HUES6 (cell line): ENCODE data around the gene TPTE.
"Not testable (repeated sequence)": the region's sequence is repeated elsewhere in the genome, so short reads cannot be mapped to it uniquely, and the experiment has no call there.

Source experiments
- H3K27ac ChIP-seq: 2 replicates; pipeline ENCODE4 v1.7.0; 2013; ENCODE audit warnings: low read depth, mild to moderate bottlenecking, low read length, inconsistent platforms
- H3K27me3 ChIP-seq: 2 replicates; pipeline ENCODE4 v1.6.1; 2013; ENCODE audit warnings: low read length; ENCODE audit not compliant: control insufficient read depth, insufficient read depth
- H3K36me3 ChIP-seq: 2 replicates; pipeline ENCODE4 v1.6.1; 2013; ENCODE audit warnings: low read length; ENCODE audit not compliant: control insufficient read depth, insufficient read depth
- H3K4me1 ChIP-seq: 2 replicates; pipeline ENCODE4 v1.6.1; 2013; ENCODE audit warnings: low read length; ENCODE audit not compliant: control insufficient read depth, insufficient read depth
- H3K4me3 ChIP-seq: 2 replicates; pipeline ENCODE4 v1.5.1; 2013; ENCODE audit warnings: low read depth, low read length
- H3K9ac ChIP-seq: one replicate; pipeline ENCODE4 v1.6.1; 2013; ENCODE audit warnings: mild to moderate bottlenecking, low read length
- H3K9me3 ChIP-seq: 2 replicates; pipeline ENCODE4 v1.6.1; 2013; ENCODE audit warnings: low read depth, low read length; ENCODE audit not compliant: control insufficient read depth, insufficient read depth

The TPTE gene

DNA sequence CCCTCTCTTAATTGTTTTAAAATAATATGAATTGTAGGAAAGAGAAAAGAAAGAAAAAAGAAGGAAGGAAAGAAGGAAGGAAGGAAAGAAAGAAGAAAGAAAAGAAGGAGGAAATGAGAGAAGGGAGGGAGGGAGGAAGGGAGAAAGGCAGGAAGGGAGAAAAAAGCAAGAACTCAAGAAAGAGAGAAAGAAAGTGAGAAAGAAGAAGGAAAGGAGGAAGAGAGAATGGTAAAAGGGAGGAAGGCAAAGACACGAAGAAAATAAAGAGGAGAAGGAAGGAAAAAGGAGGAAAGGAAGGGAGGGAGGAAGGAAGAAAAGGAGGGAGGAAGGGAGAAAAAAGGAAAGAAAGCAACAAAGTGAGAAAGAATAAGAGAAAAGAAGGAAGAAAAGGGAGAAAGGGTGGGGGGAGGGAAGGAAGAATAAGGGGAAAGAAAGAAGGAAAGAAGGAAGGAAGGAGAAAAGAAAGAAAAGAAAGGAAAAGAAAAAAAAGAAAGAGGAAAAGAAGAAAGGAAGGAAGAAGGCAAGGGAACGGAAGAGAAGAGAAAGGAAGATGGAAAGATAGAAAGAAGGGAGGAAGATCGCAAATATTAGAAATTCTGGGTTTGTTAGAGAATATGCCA lies 95.9 kb downstream of the TPTE start:
- H3K27me3 ChIP-seq, H3K4me3 ChIP-seq, H3K9ac ChIP-seq, H3K27ac ChIP-seq, H3K4me1 ChIP-seq, H3K36me3 ChIP-seq: not testable (repeated sequence)
- peaks cover 65% of the 10 kb centered on the region for H3K9me3 ChIP-seq

DNA sequence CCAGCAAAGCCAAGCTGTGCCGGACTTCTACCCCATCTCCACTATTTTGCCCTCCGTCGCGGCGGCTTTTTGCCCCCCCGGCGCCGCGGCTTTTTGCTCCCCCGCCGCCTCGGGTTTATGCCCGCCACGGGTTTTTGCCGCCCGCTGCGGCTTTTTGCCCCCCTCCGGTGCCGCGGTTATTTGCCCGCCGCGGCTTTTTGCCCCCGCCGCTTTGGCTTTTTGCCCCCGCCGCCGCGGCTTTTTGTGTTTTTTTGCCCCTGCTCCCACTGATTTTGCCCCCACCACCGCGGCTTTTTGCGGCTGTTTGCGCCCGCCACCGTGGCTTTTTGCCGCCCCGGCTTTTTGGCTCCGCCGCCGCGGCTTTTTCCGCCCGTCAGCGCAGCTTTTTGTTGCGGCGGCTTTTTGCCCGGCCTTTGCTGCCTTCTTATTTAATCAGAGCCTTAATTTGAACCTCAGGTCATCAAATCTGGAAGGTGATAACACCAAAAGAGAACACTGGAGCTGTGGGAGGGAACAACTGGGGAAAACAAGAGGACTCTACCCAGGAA lies 106.0 kb downstream of the TPTE start:
- Histone ChIP-seq H3K9ac (no peak overlapping the region), H3K4me1 (no peaks in the 10 kb centered on the region), H3K9me3 (peaks cover 64% of the 10 kb centered on the region), H3K36me3 (no peaks in the 10 kb centered on the region), H3K4me3 (no peak overlapping the region), H3K27ac (no peak overlapping the region), H3K27me3 (no peaks in the 10 kb centered on the region)

DNA sequence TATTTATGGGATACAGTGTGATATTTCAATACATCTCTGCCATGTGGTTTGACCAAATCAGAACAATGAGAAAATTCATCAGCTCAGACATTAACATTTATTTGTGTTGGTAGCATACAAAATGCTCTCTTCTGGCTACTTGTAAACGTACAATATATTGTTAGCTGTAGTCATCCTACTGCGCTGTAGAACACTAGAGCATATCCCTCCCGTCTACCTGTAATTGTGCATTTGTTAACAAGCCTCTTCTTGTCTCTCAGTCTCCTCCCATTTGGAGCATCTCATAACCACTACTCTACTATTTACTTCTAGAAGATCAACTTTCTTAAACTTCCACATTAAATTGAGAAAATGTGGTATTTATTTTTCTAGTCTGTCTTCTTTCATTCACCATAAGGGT lies 107.9 kb downstream of the TPTE start:
- not testable (repeated sequence) for H3K4me3 ChIP-seq, H3K27ac ChIP-seq, H3K27me3 ChIP-seq, H3K4me1 ChIP-seq, H3K9ac ChIP-seq, H3K36me3 ChIP-seq
- H3K9me3 ChIP-seq, result peaks cover 67% of the 10 kb centered on the region

DNA sequence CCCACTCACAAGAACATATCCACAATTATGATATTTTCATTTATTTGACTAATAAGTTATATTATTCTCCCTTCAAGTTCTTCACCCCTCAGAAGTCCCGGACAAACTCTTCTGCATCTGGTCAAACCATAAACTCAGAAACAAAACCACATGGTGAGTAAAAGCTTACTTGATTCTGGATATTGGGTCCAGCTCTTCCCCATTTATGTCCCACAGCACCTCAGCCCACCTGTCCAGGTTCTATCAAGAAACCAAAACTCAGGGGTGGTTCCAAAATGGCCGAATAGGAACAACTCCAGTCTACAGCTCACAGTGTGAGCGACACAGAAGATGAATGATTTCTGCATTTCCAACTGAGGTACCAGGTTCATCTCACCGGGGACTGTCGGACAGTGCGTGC lies 109.4 kb downstream of the TPTE start:
- H3K27ac ChIP-seq, H3K4me1 ChIP-seq, H3K36me3 ChIP-seq, H3K27me3 ChIP-seq, H3K9ac ChIP-seq, H3K4me3 ChIP-seq: not testable (repeated sequence)
- H3K9me3 ChIP-seq, result peaks cover 62% of the 10 kb centered on the region

DNA sequence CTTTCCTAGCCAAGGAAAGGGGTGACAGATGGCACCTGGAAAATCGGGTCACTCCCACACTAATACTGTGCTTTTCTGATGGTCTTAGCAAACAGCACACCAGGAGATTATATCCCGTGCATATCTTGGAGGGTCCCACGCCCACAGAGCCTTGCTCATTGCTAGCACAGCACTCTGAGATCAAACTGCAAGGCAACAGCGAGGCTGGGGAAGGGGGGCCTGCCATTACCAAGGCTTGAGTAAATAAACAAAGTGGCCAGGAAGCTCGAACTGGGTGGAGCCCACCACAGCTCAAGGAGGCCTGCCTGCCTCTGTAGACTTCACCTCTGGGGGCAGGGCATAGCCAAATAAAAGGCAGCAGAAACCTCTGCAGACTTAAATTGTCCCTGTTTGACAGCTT lies 109.9 kb downstream of the TPTE start:
- not testable (repeated sequence) for H3K27me3 ChIP-seq, H3K4me3 ChIP-seq, H3K27ac ChIP-seq, H3K36me3 ChIP-seq, H3K4me1 ChIP-seq, H3K9ac ChIP-seq
- peaks cover 61% of the 10 kb centered on the region for H3K9me3 ChIP-seq

DNA sequence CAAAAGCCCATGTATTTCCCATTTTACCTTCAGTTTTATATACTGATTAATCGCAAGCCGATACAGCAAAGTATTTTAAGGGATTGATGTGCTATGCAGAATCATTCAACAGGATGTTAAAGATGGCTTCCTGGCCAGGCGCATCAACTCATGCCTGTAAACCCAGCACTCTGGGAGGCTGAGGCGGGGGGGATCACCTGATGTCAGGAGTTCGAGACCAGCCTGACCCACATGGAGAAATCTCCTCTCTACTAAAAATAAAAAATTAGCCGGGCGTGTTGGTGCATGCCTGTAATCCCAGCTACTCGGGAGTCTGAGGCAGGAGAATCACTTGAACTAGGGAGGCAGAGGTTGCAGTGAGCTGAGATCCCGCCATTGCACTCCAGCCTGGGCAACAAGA lies 116.8 kb downstream of the TPTE start:
- not testable (repeated sequence) for H3K36me3 ChIP-seq, H3K9ac ChIP-seq, H3K4me1 ChIP-seq, H3K4me3 ChIP-seq, H3K27ac ChIP-seq, H3K27me3 ChIP-seq
- peaks cover 67% of the 10 kb centered on the region for H3K9me3 ChIP-seq

DNA sequence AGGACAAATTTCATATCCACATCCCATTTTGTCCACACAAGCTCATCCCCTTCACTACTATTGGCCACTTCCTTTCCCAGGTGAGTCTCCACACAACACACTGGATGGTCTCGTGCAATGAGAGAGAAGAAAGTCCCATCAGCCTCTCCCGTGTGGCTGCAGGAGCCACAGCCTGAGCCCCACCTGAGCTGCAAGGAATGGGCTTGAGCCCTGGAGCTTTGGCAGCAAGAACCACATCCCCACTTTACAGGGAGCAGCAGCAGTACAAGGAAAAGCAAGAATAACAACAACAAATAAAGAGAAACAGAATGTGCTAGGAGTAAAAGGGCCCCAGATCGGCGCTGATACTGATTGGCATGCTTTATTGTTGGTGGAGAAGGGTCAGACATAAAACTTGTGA lies 117.7 kb downstream of the TPTE start:
- peaks cover 77% of the 10 kb centered on the region for H3K9me3 ChIP-seq
- H3K9ac ChIP-seq, result no peak overlapping the region
- H3K27me3 ChIP-seq, result no peaks in the 10 kb centered on the region
- H3K27ac ChIP-seq, result no peak overlapping the region
- no peaks in the 10 kb centered on the region for H3K4me1 ChIP-seq
- no peaks in the 10 kb centered on the region for H3K36me3 ChIP-seq
- H3K4me3 ChIP-seq, result no peak overlapping the region

DNA sequence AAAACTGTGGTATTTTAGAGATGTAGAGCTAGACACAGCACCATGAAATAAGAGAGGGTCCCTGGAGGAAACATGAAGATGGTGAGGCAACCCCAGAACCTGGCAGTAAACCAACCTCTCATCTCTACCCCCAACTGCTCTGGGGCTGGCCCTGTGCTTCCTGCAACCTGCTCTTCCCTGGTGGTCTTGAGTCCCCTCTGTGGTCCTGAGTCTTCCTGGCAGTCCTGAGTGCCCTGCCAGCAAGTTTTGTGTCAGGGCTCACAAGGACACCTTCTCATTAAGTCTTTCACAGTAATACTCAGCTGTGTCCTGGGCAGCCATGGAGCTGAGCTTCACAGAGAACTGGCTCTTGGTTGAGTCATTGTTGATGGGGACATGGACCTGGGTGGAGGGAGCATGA lies 118.4 kb downstream of the TPTE start:
- not testable (repeated sequence) for H3K27ac ChIP-seq, H3K9ac ChIP-seq, H3K36me3 ChIP-seq, H3K4me1 ChIP-seq, H3K27me3 ChIP-seq, H3K4me3 ChIP-seq
- H3K9me3 ChIP-seq, result peaks cover 78% of the 10 kb centered on the region

DNA sequence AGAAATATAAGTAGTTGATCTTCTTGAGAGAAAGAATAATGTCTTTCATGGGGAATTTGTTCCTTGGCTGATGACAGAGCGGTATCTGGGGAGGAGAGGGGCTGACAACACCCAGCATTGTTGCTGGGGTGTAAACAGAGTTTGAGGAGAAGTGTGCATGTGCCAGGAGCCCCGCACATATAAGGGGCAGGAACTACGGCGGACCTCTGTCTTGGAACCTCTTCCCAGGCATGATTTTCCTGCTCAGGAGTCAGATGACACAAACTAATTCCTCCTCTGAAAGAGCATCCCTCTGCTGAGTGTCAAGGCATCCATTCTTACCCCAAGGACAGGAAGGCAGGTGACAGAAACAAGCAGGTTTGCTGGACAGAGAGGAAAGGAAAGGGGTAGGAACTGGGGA lies 119.1 kb downstream of the TPTE start:
- Histone ChIP-seq H3K9ac (no peak overlapping the region), H3K9me3 (peaks cover 82% of the 10 kb centered on the region), H3K27me3 (no peaks in the 10 kb centered on the region), H3K4me1 (no peaks in the 10 kb centered on the region), H3K27ac (no peak overlapping the region), H3K4me3 (no peak overlapping the region), H3K36me3 (no peaks in the 10 kb centered on the region)

DNA sequence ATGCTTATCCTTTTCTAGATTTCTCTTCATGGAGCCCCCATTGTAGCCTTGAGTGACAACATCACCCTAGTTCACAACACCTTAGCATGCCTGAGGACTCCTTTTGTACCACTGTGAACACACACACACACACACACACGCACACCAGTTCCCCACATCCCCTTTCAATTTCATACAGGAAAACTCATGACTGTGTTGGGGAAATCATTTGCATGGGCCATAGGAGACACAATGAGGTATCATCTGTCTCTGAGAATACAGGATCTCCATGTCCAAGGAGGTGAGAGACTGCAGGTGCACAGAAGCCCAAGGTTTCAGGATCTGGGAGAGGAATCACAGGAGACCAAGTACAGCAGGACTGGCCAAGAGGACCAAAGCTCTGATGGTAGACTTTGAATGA lies 119.7 kb downstream of the TPTE start:
- H3K36me3 ChIP-seq, result no peaks in the 10 kb centered on the region
- no peaks in the 10 kb centered on the region for H3K4me1 ChIP-seq
- peaks cover 88% of the 10 kb centered on the region for H3K9me3 ChIP-seq
- H3K9ac ChIP-seq, result no peak overlapping the region
- H3K27ac ChIP-seq, result no peak overlapping the region
- no peaks in the 10 kb centered on the region for H3K27me3 ChIP-seq
- H3K4me3 ChIP-seq, result no peak overlapping the region

DNA sequence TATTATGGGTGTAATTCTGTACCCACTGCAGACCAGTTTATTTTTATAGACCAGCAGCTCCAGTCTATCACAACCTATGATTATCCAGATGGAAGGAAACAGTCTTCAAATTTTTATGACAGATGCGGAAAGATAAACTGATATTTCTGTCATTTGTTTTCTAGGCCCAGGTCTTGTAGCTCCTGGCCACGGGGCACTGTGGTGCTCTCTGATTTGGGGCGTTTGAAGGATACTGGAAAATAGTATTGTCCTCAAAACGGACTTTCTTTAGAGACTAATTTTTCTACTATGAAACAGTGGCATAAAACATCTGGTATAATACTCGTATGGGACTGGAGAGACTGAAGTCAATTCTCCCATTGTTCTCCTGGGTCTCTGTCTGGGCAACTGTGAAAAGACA lies 124.3 kb downstream of the TPTE start:
- not testable (repeated sequence) for H3K4me3 ChIP-seq, H3K36me3 ChIP-seq, H3K9ac ChIP-seq, H3K4me1 ChIP-seq, H3K27ac ChIP-seq, H3K27me3 ChIP-seq
- H3K9me3 ChIP-seq, result peaks cover 90% of the 10 kb centered on the region
